Measurements from ENCODE around the gene EEIG2.

DNA sequence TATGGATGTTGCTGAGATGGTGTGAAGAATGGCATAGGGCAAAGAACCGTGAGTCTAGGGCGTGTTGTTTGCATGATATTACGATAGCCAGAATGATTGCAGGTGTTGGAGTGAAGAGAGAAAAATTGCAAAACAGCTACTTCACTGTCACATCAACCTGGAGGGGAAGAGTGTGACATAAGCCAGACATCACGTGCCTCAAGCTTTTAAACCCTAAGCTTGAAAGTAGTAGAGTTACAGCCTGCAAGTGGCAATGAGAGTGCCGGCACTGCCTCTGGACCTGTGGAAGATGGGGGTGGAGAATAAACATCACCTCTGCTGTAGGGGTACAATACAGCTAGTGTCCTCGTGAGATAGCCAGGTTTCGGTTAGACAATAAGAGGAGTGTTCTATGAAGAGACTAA lies 11.1 kb downstream of the EEIG2 start:
- TF ChIP-seq, protein P1, sequence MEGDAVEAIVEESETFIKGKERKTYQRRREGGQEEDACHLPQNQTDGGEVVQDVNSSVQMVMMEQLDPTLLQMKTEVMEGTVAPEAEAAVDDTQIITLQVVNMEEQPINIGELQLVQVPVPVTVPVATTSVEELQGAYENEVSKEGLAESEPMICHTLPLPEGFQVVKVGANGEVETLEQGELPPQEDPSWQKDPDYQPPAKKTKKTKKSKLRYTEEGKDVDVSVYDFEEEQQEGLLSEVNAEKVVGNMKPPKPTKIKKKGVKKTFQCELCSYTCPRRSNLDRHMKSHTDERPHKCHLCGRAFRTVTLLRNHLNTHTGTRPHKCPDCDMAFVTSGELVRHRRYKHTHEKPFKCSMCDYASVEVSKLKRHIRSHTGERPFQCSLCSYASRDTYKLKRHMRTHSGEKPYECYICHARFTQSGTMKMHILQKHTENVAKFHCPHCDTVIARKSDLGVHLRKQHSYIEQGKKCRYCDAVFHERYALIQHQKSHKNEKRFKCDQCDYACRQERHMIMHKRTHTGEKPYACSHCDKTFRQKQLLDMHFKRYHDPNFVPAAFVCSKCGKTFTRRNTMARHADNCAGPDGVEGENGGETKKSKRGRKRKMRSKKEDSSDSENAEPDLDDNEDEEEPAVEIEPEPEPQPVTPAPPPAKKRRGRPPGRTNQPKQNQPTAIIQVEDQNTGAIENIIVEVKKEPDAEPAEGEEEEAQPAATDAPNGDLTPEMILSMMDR (IDR thresholded peaks at IDR 0.05; ENCODE audit: borderline replicate concordance, extremely low read depth, low read length, poor library complexity, severe bottlenecking) = no peak
- TF ChIP-seq EZH2 (IDR thresholded peaks at IDR 0.05; ENCODE audit: borderline replicate concordance, low read depth, low read length, severe bottlenecking) = no peak

All from DND-41 (cell line).